Left lung (tissue), 10 donors: Measurements from ENCODE around the gene PDCD11. TPM values are rescaled to one million over a fixed set of nuclear protein-coding genes. Genes with fewer than 3 reads are reported as not detected.

Experiments used
- ATAC-seq: fragments of 200-7000 bp; cut with Tn5 transposase; one replicate; pipeline ENCODE4 v1.9.1; 2020; ENCODE audit warnings: moderate library complexity
- DNase-seq, 4 donors: peaks; one replicate each; pipeline ENCODE4 v3.0.0-alpha.2; 2013 to 2020
- H3K27ac ChIP-seq, 2 donors: fragments of 200-600 bp; sonication (generic) in 1 of 2; one replicate each; pipeline versions ENCODE4 v1.5.0 to v1.8.0; 2020 to 2021
- H3K27me3 ChIP-seq, 2 donors: fragments of 200-600 bp; sonication (generic) in 1 of 2; one replicate each; pipeline versions ENCODE4 v1.5.0 to v1.8.0; 2020 to 2021
- H3K36me3 ChIP-seq, 2 donors: fragments of 200-600 bp; sonication (generic) in 1 of 2; one replicate each; pipeline versions ENCODE4 v1.5.0 to v1.8.0; 2020 to 2021
- H3K4me1 ChIP-seq, 2 donors: fragments of 200-600 bp; one replicate each; pipeline ENCODE4 v1.8.0; 2021
- H3K4me3 ChIP-seq, 2 donors: fragments of 200-600 bp; sonication (generic) in 1 of 2; one replicate each; pipeline versions ENCODE4 v1.5.0 to v1.8.0; 2020 to 2021; ENCODE audit warnings: mild to moderate bottlenecking in 1 of 2
- H3K9me3 ChIP-seq, 2 donors: fragments of 200-600 bp; sonication (generic) in 1 of 2; one replicate each; pipeline versions ENCODE4 v1.5.0 to v1.8.0; 2020 to 2021
- intact Hi-C, 2 donors: fragments of 100-400 bp; cut with DNase I; formaldehyde crosslinking; loops; one replicate each; pipeline versions ENCODE4 v1.11.2 to v1.14.2; 2022
- polyA plus RNA-seq, 6 donors: library from polyadenylated mRNA; unstranded; fragments of 120-200 nt; gene quantifications; one replicate each; pipeline ENCODE4 v1.2.1, GENCODE V29; 2013; ENCODE audit not compliant: insufficient read length in 6 of 6
- total RNA-seq, 2 donors: library from RNA; stranded (reverse); fragmentation: NEBNext Ultra II Directional; extraction: Animal tissue kit (Norgen Biotek cat#: 25700); gene quantifications; one replicate each; pipeline ENCODE4 v1.2.1, GENCODE V29; 2021
- TF ChIP-seq, protein P1 (sequence below), 2 donors: fragments of 200-600 bp; sonication (generic) in 1 of 2; IDR thresholded peaks; one replicate each; pipeline versions ENCODE4 v1.5.0 to v1.8.0; 2021; ENCODE audit warnings: antibody characterized with exemption in 2 of 2
- donor health status: DM: no; HTN: yes; CAD: no.
- donor health status: DM: no; HTN: no; CAD: no.

PDCD11 gene
- total and polyA plus RNA-seq, 8 donors: 20.1 to 42.4 (median 39.0) TPM

DNA sequence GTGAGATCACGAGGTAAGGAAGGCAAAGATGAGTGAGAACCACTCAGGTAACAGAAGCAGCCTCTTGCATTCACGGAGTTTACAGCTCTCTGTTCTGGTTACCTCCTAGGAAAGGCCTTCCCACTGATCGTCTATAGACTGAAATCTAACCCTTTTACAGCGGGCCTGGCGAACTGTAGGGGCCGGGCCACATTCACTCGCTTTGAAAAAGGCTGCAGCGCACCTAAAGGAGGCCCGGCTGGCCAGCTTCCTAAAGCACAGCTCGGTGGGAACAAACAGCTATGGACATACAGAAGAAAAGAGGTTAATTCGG lies 716 bp upstream of the PDCD11 start:
- Histone ChIP-seq H3K4me3 (peak overlapping the region; percentile 71 to 95), H3K27me3 (no peaks in the 10 kb centered on the region), H3K27ac (peak overlapping the region; percentile 57 to 76), H3K9me3 (no peaks in the 10 kb centered on the region), H3K4me1 (peaks cover 18 to 56% of the 10 kb centered on the region in 2 donors), H3K36me3 (peaks cover 0 to 40% of the 10 kb centered on the region in 2 donors)
- intact Hi-C loops: no loop called here
- TF ChIP-seq, protein P1, sequence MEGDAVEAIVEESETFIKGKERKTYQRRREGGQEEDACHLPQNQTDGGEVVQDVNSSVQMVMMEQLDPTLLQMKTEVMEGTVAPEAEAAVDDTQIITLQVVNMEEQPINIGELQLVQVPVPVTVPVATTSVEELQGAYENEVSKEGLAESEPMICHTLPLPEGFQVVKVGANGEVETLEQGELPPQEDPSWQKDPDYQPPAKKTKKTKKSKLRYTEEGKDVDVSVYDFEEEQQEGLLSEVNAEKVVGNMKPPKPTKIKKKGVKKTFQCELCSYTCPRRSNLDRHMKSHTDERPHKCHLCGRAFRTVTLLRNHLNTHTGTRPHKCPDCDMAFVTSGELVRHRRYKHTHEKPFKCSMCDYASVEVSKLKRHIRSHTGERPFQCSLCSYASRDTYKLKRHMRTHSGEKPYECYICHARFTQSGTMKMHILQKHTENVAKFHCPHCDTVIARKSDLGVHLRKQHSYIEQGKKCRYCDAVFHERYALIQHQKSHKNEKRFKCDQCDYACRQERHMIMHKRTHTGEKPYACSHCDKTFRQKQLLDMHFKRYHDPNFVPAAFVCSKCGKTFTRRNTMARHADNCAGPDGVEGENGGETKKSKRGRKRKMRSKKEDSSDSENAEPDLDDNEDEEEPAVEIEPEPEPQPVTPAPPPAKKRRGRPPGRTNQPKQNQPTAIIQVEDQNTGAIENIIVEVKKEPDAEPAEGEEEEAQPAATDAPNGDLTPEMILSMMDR (IDR thresholded peaks at IDR 0.05): no peak
- DNase-seq (peak in 2 of 4 donors; percentile 7 to 19), ATAC-seq (peak; percentile 38)

DNA sequence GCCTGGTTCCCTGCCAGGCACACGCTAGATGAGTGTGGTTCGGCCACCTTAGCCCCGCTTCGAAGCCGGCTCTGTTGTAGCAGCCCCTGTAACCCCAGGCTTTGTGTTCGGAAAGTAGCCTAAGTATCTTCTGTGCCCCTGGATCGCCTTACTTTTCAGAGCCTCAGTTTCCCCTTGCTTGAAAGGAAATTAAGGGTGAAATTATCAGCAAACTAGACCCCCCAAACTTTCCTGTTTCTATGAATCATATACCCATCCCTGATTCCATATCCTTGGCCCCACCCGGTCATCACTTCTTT lies 312 bp downstream of the PDCD11 start:
- TF ChIP-seq, protein P1 (IDR thresholded peaks at IDR 0.05): no peak
- no peak for ATAC-seq
- peak overlapping the region; percentile 71 to 95 for H3K4me3 ChIP-seq
- intact Hi-C loops: no loop called here
- peaks cover 0 to 40% of the 10 kb centered on the region in 2 donors for H3K36me3 ChIP-seq
- no peak for DNase-seq
- peak overlapping the region in 1 of 2 donors; percentile 76 for H3K27ac ChIP-seq
- H3K27me3 ChIP-seq: no peaks in the 10 kb centered on the region
- no peaks in the 10 kb centered on the region for H3K9me3 ChIP-seq
- peaks cover 18 to 56% of the 10 kb centered on the region in 2 donors for H3K4me1 ChIP-seq

GRCh38 chr10:103397191-103397825 lies 882 bp downstream of the PDCD11 start:
- DNase-seq (no peak), ATAC-seq (no peak)
- intact Hi-C loops: no loop called here
- no peaks in the 10 kb centered on the region for H3K27me3 ChIP-seq
- TF ChIP-seq, protein P1 (IDR thresholded peaks at IDR 0.05): no peak
- H3K9me3 ChIP-seq: no peaks in the 10 kb centered on the region
- H3K27ac ChIP-seq: no peak overlapping the region
- peaks cover 18 to 56% of the 10 kb centered on the region in 2 donors for H3K4me1 ChIP-seq
- H3K4me3 ChIP-seq: peak overlapping the region; percentile 71 to 95
- peaks cover 0 to 40% of the 10 kb centered on the region in 2 donors for H3K36me3 ChIP-seq

GRCh38 chr10:103413564-103413963 lies 17.1 kb downstream of the PDCD11 start:
- TF ChIP-seq, protein P1 (IDR thresholded peaks at IDR 0.05): no peak
- Histone ChIP-seq H3K27me3 (no peaks in the 10 kb centered on the region), H3K36me3 (peaks cover 6 to 100% of the 10 kb centered on the region in 2 donors), H3K4me3 (no peak overlapping the region), H3K4me1 (no peaks in the 10 kb centered on the region), H3K27ac (no peak overlapping the region), H3K9me3 (no peaks in the 10 kb centered on the region)
- intact Hi-C loops: no loop called here
- DNase-seq (no peak), ATAC-seq (no peak)

DNA sequence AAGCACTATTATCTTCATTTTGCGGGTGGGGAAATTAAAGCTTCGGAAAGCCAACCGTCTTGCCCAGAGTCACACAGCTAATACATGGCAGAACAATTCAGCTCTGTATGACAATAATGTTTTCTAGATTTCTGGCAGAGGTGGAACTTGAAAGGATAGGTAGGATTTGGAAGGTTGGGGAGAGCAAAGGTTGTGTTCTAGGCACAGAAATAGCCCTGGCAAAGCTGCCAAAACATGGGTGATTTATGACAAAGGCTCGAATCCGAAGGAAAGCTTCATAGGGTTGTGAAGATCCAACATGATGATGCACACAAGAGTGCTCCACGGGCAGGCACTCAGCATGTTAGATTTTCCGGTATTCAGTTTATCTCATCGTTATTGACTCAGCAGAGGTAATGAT lies 19.2 kb downstream of the PDCD11 start:
- H3K36me3 ChIP-seq: peaks cover 6 to 100% of the 10 kb centered on the region in 2 donors
- intact Hi-C loops: loop anchor here in 1 of 2 donors (5.0 kb wide), 1 partner anchor 67 kb away; no protein-coding TSS in a partner anchor
- TF ChIP-seq, protein P1 (IDR thresholded peaks at IDR 0.05): no peak
- H3K9me3 ChIP-seq: no peaks in the 10 kb centered on the region
- no peak for DNase-seq
- no peaks in the 10 kb centered on the region for H3K27me3 ChIP-seq
- H3K27ac ChIP-seq: no peak overlapping the region
- no peak for ATAC-seq
- H3K4me3 ChIP-seq: no peak overlapping the region
- no peaks in the 10 kb centered on the region for H3K4me1 ChIP-seq
